Cardiac muscle cell (in vitro differentiated cells and primary cell): Measurements from ENCODE around the gene LUC7L. TPM values are rescaled to one million over a fixed set of nuclear protein-coding genes. Genes with fewer than 3 reads are reported as not detected.

Source experiments
- DNase-seq, 2 donors: peaks; one replicate each; pipeline versions ENCODE4 v3.0.0 to v3.0.0-alpha.2; 2010 to 2017; ENCODE audit warnings: low read depth in 1 of 2, low spot score in 1 of 2
- H3K27ac ChIP-seq: fragments of 200-600 bp; sonication (generic); 2 replicates; pipeline ENCODE4 v1.5.1; 2016
- H3K27me3 ChIP-seq: fragments of 200-600 bp; sonication (generic); 2 replicates; pipeline ENCODE4 v1.6.0; 2016; ENCODE audit warnings: control low read depth
- H3K36me3 ChIP-seq: fragments of 200-600 bp; sonication (generic); 2 replicates; pipeline ENCODE4 v1.5.1; 2016; ENCODE audit warnings: control low read depth
- H3K4me1 ChIP-seq: fragments of 200-600 bp; sonication (generic); 2 replicates; pipeline ENCODE4 v1.8.1; 2017; ENCODE audit warnings: low read depth, mild to moderate bottlenecking, mixed run types
- H3K4me3 ChIP-seq: fragments of 200-600 bp; sonication (generic); 2 replicates; pipeline ENCODE4 v1.5.1; 2016; ENCODE audit warnings: mild to moderate bottlenecking
- H3K9me3 ChIP-seq: fragments of 200-600 bp; sonication (generic); 2 replicates; pipeline ENCODE4 v1.5.1; 2017; ENCODE audit warnings: low read depth, mild to moderate bottlenecking, control low read depth
- polyA plus RNA-seq: library from polyadenylated mRNA; unstranded; fragments of >200 nt; fragmentation: Nextera tagmentation; extraction: Ambion mirVana; gene quantifications from 2 replicates; pipeline ENCODE4 v1.2.1, GENCODE V29; 2016
- total RNA-seq: library from RNA; depleted of rRNA; stranded (reverse); fragments of >200 nt; gene quantifications from 2 replicates; pipeline ENCODE4 v1.2.3, GENCODE V29; 2016
- TF ChIP-seq, protein P1 (sequence below): IDR thresholded peaks from 2 replicates; pipeline ENCODE4 v1.5.1; 2012; ENCODE audit warnings: low read depth, mild to moderate bottlenecking, low read length

The LUC7L gene
- total and polyA plus RNA-seq, 2 experiments from 2014 or later = 91.0 to 158 TPM

DNA sequence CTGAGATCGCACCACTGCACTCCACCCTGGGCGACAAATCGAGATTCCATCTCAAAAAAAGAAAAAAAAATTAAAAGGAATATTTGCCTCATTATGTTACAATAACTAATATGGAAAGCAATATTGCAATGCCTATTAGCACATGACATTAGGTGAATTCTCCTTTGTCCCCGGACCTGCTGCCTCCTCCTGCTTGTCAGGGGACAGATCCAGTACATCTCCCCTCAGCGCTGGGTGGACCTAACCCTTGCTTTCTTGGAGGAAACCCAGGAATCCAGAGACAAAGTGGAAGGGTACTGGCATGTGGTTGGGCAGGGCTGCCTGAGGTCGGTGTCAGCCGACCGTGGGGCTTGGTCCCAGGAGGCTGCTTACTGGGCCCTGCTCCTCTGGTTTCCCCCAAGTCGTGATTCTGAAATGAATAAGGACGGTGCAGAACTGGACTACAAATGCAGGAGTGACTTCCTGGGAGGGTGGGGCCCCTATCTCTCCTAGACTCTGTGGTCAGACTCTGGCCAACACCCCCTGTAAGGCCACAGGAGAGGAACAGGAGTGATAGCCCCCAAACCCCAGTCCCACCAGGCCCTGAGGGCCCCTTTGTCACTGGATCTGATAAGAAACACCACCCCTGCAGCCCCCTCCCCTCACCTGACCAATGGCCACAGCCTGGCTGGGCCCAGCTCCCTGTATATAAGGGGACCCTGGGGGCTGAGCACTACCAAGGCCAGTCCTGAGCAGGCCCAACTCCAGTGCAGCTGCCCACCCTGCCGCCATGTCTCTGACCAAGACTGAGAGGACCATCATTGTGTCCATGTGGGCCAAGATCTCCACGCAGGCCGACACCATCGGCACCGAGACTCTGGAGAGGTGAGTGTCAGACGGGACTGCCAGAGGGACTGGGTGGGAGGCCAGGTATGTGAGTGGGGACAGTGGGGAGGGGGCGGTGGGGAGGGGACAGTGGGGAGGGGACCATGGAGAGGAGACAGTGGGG, 76.8 kb downstream of the LUC7L start, which contains the start of gene HBZ:
Gene HBZ (plus strand): TSS at position 504 of the 988 bp plus-strand sequence. CDS start 266 bp downstream, at position 770.
- Histone ChIP-seq H3K9me3 (no peaks in the 10 kb centered on the region), H3K36me3 (no peaks in the 10 kb centered on the region), H3K27ac (no peak within 1 kb of the TSS), H3K27me3 (peaks cover 70% of the 10 kb centered on the region), H3K4me3 (no peak within 1 kb of the TSS), H3K4me1 (peaks cover 7% of the 10 kb centered on the region)
- DNase-seq = no peak
- TF ChIP-seq, protein P1, sequence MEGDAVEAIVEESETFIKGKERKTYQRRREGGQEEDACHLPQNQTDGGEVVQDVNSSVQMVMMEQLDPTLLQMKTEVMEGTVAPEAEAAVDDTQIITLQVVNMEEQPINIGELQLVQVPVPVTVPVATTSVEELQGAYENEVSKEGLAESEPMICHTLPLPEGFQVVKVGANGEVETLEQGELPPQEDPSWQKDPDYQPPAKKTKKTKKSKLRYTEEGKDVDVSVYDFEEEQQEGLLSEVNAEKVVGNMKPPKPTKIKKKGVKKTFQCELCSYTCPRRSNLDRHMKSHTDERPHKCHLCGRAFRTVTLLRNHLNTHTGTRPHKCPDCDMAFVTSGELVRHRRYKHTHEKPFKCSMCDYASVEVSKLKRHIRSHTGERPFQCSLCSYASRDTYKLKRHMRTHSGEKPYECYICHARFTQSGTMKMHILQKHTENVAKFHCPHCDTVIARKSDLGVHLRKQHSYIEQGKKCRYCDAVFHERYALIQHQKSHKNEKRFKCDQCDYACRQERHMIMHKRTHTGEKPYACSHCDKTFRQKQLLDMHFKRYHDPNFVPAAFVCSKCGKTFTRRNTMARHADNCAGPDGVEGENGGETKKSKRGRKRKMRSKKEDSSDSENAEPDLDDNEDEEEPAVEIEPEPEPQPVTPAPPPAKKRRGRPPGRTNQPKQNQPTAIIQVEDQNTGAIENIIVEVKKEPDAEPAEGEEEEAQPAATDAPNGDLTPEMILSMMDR = no peak

DNA sequence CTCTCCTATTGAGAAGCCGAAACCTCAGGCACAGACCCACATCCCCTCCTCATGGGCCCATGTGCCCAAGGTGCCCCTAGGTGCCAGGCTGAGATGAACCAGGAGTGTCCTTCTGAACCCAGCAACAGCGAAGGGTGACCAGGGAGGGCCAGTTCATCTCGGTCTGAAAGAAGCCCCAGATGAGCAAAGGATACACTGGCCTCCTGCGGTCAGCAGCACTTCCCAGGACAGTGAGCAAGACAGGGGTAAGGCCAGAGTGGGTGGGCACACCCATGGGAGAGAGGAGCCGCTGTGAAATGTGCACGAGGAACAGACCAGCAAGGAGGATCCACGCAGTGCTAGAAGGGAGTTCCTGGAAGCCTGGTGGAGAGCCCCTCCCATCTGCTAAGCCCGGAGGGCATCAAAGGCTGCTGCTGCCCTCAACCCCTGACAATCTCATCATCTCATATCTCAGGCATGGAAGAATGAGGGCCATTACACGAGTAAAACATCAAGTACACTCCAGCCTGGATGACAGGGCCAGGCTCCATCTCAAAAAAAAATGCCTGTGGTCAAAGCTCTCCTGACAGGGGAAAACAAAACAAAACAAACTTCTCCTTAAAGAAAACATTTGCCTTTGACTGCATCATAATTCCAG, 80.1 kb downstream of the LUC7L start:
- no peak overlapping the region for H3K27ac ChIP-seq
- DNase-seq = peak in 1 of 2 donors; percentile 13
- no peak overlapping the region for H3K4me3 ChIP-seq
- H3K4me1 ChIP-seq = no peaks in the 10 kb centered on the region
- no peaks in the 10 kb centered on the region for H3K9me3 ChIP-seq
- TF ChIP-seq, protein P1 = no peak
- H3K27me3 ChIP-seq = peaks cover 37% of the 10 kb centered on the region
- H3K36me3 ChIP-seq = no peaks in the 10 kb centered on the region

DNA sequence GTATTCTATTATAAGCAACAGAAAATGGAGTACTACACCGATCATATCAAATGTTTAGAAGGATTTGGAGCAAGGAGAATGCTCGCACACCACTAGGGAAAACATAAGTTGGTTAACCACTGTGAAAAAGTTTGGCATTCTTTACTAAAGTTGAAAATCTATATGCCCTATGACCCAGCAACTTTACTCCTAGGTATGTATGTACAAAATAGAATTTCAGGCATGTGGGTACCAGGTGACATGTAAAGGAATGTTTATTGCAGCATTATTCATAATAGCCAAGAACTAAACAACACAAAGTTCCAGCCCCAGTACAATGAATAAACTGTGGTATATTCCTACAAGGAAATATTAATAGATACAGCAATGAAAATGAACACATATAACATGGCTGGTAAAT, 82.6 kb downstream of the LUC7L start:
- Histone ChIP-seq H3K4me1 (no peaks in the 10 kb centered on the region), H3K4me3 (no peak overlapping the region), H3K36me3 (no peaks in the 10 kb centered on the region), H3K27ac (no peak overlapping the region), H3K27me3 (peaks cover 31% of the 10 kb centered on the region), H3K9me3 (no peaks in the 10 kb centered on the region)
- TF ChIP-seq, protein P1 = no peak
- no peak for DNase-seq

DNA sequence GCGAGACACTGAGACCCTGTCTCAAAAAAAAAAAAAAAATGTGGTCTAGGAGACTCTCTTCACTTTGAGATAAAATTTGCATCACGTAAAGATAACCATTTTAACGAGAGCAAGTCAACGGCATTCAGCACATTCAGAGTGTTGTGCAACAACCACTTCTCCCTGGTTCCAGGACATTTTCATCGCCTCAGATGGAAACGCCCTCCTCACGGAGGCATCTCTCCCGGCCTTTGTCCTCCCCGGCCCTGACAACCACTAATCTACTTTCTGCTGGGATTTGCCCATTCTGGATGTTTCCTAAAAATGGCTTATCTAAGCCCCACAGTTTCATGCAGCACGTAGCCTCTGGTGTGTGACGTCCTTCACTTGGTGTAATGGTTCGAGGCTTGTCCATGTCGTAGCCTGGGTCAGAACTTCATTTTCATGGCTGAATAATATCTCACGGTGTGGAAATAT, 84.4 kb downstream of the LUC7L start:
- DNase-seq = peak in 1 of 2 donors; percentile 37
- Histone ChIP-seq H3K27ac (no peak overlapping the region), H3K4me1 (no peaks in the 10 kb centered on the region), H3K36me3 (no peaks in the 10 kb centered on the region), H3K9me3 (no peaks in the 10 kb centered on the region), H3K4me3 (no peak overlapping the region), H3K27me3 (peaks cover 16% of the 10 kb centered on the region)
- TF ChIP-seq, protein P1 = no peak

DNA sequence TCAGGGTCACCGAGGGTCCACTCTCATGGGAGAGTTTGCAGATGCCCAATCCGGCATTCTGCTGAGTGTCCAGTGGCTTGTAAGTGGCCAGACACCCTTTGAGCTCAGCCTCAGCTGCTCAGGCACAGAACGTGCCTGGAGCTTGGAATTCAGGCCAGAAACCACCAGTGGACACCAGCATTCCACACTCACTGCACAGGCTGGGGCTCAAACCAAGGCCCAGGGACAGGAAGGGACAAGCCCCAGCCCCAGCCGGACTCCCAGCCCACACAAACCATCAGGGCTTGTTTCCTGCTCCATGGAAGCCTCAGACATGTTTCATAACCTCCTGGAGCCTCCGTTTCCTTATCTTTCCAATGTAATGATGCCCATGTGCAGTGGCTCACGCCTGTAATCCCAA, 85.8 kb downstream of the LUC7L start:
- no peak overlapping the region for H3K27ac ChIP-seq
- H3K4me1 ChIP-seq = no peaks in the 10 kb centered on the region
- TF ChIP-seq, protein P1 = no peak
- peaks cover 3% of the 10 kb centered on the region for H3K27me3 ChIP-seq
- no peak overlapping the region for H3K4me3 ChIP-seq
- H3K9me3 ChIP-seq = no peaks in the 10 kb centered on the region
- peak in 1 of 2 donors; percentile 51 for DNase-seq
- H3K36me3 ChIP-seq = no peaks in the 10 kb centered on the region
